Measurements from ENCODE around the gene RIC8B. TPM values are rescaled to one million over a fixed set of nuclear protein-coding genes. Genes with fewer than 3 reads are reported as not detected.

Gene RIC8B
- total and polyA plus RNA-seq, 2 of the 8 experiments (the other 6 are each of a cell fraction or from before 2014, with no cell fraction given), result 8.2 to 25.3 TPM

- no peaks in the 10 kb centered on the region for H3K23me2 ChIP-seq (ENCODE audit: low read depth, low read length)
- no peaks in the 10 kb centered on the region for H3K79me1 ChIP-seq (ENCODE audit: low read depth, low read length)
- H2AFZ ChIP-seq (ENCODE audit: low read length), result no peak overlapping the region
- no peak overlapping the region for H3K4me2 ChIP-seq (ENCODE audit: insufficient read depth in 1 of 2, low read depth in 2 of 2, low read length in 2 of 2)
- TF ChIP-seq POU5F1 (IDR thresholded peaks at IDR 0.05; ENCODE audit: low read depth, low read length), result no peak
- no peak for TF ChIP-seq CBX8 (IDR thresholded peaks at IDR 0.05; ENCODE audit: borderline replicate concordance, low read depth, low read length)
- TF ChIP-seq TEAD4 (IDR thresholded peaks at IDR 0.05; ENCODE audit: low read depth, low read length), result no peak
- H3K9me3 ChIP-seq (ENCODE audit: insufficient read depth in 2 of 2, low read depth in 1 of 2, low read length in 1 of 2), result no peaks in the 10 kb centered on the region
- H3K4me1 ChIP-seq (replicated peaks in 1 of 4; ENCODE audit: control insufficient read depth in 3 of 4, insufficient read depth in 4 of 4, low read length in 3 of 4), result no peaks in the 10 kb centered on the region
- H4K5ac ChIP-seq (ENCODE audit: insufficient read length, low read depth, low read length), result no peak overlapping the region
- no peak overlapping the region for H3K56ac ChIP-seq (replicated peaks; ENCODE audit: insufficient read length, low read depth, low read length)
- no peak overlapping the region for H4K8ac ChIP-seq (ENCODE audit: extremely low read depth, insufficient read depth, low read length)
- CTCF ChIA-PET (ENCODE audit: partially characterized antibody), result interaction anchor here (1.6 to 3.2 kb wide), 4 partner anchors 12 to 49 kb away, joined by 4 to 15 read pairs (median 8); no protein-coding TSS in a partner anchor
- no peak overlapping the region for H3K18ac ChIP-seq (ENCODE audit: extremely low read depth, low read length)
- H3K79me2 ChIP-seq (ENCODE audit: control insufficient read depth in 1 of 2, insufficient read depth in 2 of 2, low read length in 2 of 2), result no peaks in the 10 kb centered on the region
- no peak for FAIRE-seq
- no peak overlapping the region for H2BK15ac ChIP-seq (ENCODE audit: low read length)
- H3K23ac ChIP-seq (ENCODE audit: insufficient read length), result no peak overlapping the region
- H2BK20ac ChIP-seq (ENCODE audit: low read length), result no peak overlapping the region
- H2AK5ac ChIP-seq (ENCODE audit: low read depth, low read length), result no peak overlapping the region
- no peak overlapping the region for H3K27ac ChIP-seq (ENCODE audit: low read depth, low read length)
- H2BK120ac ChIP-seq (replicated peaks; ENCODE audit: low read depth, low read length), result no peak overlapping the region
- POLR2A ChIA-PET (ENCODE audit: partially characterized antibody), result no interaction called here
- WGBS, 2 experiments (ENCODE audit: extremely low coverage in 1 of 2, insufficient coverage in 1 of 2, insufficient read length in 1 of 2, insufficient replicate concordance in 2 of 2, low coverage in 1 of 2, low lambda C conversion rate in 2 of 2, missing lambda C conversion rate in 1 of 2), result 88% methylated on average over 4 of the region's 4 CpGs; no CpG with 5 or more reads in 1 of the 2 experiments
- DNase-seq (ENCODE audit: low read depth in 1 of 2, low spot score in 2 of 2), result no peak
- no peak overlapping the region for H3K4me3 ChIP-seq (ENCODE audit: extremely low read depth in 1 of 4, insufficient read depth in 2 of 4, low read depth in 3 of 4, low read length in 4 of 4)
- H3K4ac ChIP-seq (replicated peaks; ENCODE audit: insufficient read length, low read depth, low read length), result no peak overlapping the region
- H3K9ac ChIP-seq (replicated peaks in 1 of 4; ENCODE audit: extremely low read depth in 1 of 4, low read depth in 3 of 4, low read length in 3 of 4), result no peak overlapping the region
- no peak overlapping the region for H2BK5ac ChIP-seq (ENCODE audit: low read depth, low read length)
- H3K27me3 ChIP-seq (replicated peaks in 1 of 4; ENCODE audit: control insufficient read depth in 3 of 4, extremely low read depth in 1 of 4, insufficient read depth in 3 of 4, low read length in 3 of 4), result no peaks in the 10 kb centered on the region
- H4K91ac ChIP-seq (replicated peaks; ENCODE audit: insufficient read length, low read length), result no peak overlapping the region
- no peak overlapping the region for H2BK12ac ChIP-seq (ENCODE audit: low read depth, low read length)
- no peak overlapping the region for H3K14ac ChIP-seq (ENCODE audit: insufficient read length)
- no peaks in the 10 kb centered on the region for H4K20me1 ChIP-seq (replicated peaks in 1 of 2; ENCODE audit: control insufficient read depth in 1 of 2, insufficient read depth in 2 of 2, low read length in 2 of 2)
- peaks cover 2 to 32% (median 11%) of the 10 kb centered on the region in 4 experiments for H3K36me3 ChIP-seq (ENCODE audit: control insufficient read depth in 2 of 4, insufficient read depth in 4 of 4, low read length in 3 of 4)
These were observed 115.6 kb downstream of the RIC8B start for GRCh38 chr12:106889950-106890626.
